B cell (primary cell): ENCODE data around the gene PHF12. TPM values are rescaled to one million over a fixed set of nuclear protein-coding genes. Genes with fewer than 3 reads are reported as not detected.

Experiments used
- ATAC-seq: fragments of 200-7000 bp; cut with Tn5 transposase; one replicate; pipeline ENCODE4 v1.10.0; 2021; ENCODE audit warnings: low read depth, mild to moderate bottlenecking, moderate number of reproducible peaks, moderate library complexity
- CTCF ChIA-PET: fragments of 350-600 bp; sonication (Branson Sonifier 250); formaldehyde crosslinking; loops from one replicate; lab custom pipeline; 2021; ENCODE audit warnings: antibody characterized with exemption, inconsistent platforms; lab: Charles Lee
- POLR2A ChIA-PET: fragments of 350-600 bp; sonication (Branson Sonifier 250); formaldehyde crosslinking; loops from one replicate; lab custom pipeline; 2021; ENCODE audit warnings: antibody characterized with exemption; lab: Charles Lee
- DNase-seq: peaks from one replicate; pipeline ENCODE4 v3.0.0; 2013
- H2AFZ ChIP-seq: 2 replicates; pipeline ENCODE4 v1.6.1; 2012; ENCODE audit warnings: mild to moderate bottlenecking, low read depth, low read length; ENCODE audit not compliant: insufficient read depth, poor library complexity, severe bottlenecking
- H3K27ac ChIP-seq, 2 donors: 1 replicate in 1 of 2; 2 replicates in 1 of 2; pipeline ENCODE4 v1.5.1; 2012 to 2013; ENCODE audit warnings: low read length in 2 of 2, mild to moderate bottlenecking in 2 of 2, moderate library complexity in 1 of 2
- H3K27me3 ChIP-seq, 4 experiments: fragments of 200-600 bp in 1 of 4; sonication (generic) in 1 of 4; replicated peaks in 1 of 4; 1 replicate in 2 of 4; 2 replicates in 2 of 4; pipeline versions ENCODE4 v1.6.1 to v1.7.0; 2013 to 2016; ENCODE audit warnings: low read length in 3 of 4, mild to moderate bottlenecking in 2 of 4, mixed read lengths in 1 of 4, moderate library complexity in 1 of 4; ENCODE audit not compliant: insufficient read depth in 4 of 4, control insufficient read depth in 3 of 4; ENCODE audit errors: control extremely low read depth in 1 of 4
- H3K36me3 ChIP-seq, 2 experiments: replicated peaks in 1 of 2; 1 replicate in 1 of 2; 2 replicates in 1 of 2; pipeline versions ENCODE4 v1.6.1 to v1.7.1; 2013; ENCODE audit warnings: low read length in 1 of 2; ENCODE audit not compliant: insufficient read depth in 2 of 2, control insufficient read depth in 1 of 2; ENCODE audit errors: control extremely low read depth in 1 of 2, extremely low read depth in 1 of 2
- H3K4me1 ChIP-seq, 2 donors: fragments of 200-600 bp in 1 of 2; sonication (generic) in 1 of 2; 1 replicate in 1 of 2; 2 replicates in 1 of 2; pipeline versions ENCODE4 v1.5.1 to v1.6.1; 2013 to 2017; ENCODE audit warnings: low read length in 2 of 2; ENCODE audit not compliant: control insufficient read depth in 2 of 2, insufficient read depth in 2 of 2
- H3K4me2 ChIP-seq: replicated peaks from 2 replicates; pipeline ENCODE3; 2012; ENCODE audit warnings: mild to moderate bottlenecking, low read depth, low read length; ENCODE audit not compliant: poor library complexity, severe bottlenecking
- H3K4me3 ChIP-seq, 5 experiments: fragments of 200-600 bp in 1 of 5; sonication (generic) in 1 of 5; 1 replicate in 3 of 5; 2 replicates in 2 of 5; pipeline versions ENCODE4 v1.5.1 to v1.7.0; 2011 to 2016; ENCODE audit warnings: low read length in 4 of 5, mild to moderate bottlenecking in 4 of 5, low read depth in 2 of 5, control low read depth in 1 of 5, moderate library complexity in 1 of 5; ENCODE audit not compliant: insufficient read depth in 1 of 5; ENCODE audit errors: control extremely low read depth in 1 of 5, extremely low read depth in 1 of 5
- H3K79me2 ChIP-seq: fragments of 200-600 bp; sonication (generic); one replicate; pipeline ENCODE4 v1.6.0; 2016; ENCODE audit warnings: low read length; ENCODE audit not compliant: control insufficient read depth, insufficient read depth
- H3K9ac ChIP-seq: fragments of 200-600 bp; sonication (generic); 2 replicates; pipeline ENCODE4 v1.6.1; 2017; ENCODE audit warnings: mild to moderate bottlenecking, low read length, moderate library complexity
- H3K9me3 ChIP-seq, 3 donors: one replicate each; pipeline versions ENCODE4 v1.6.1 to v1.7.1; 2013; ENCODE audit warnings: low read length in 2 of 3; ENCODE audit not compliant: control insufficient read depth in 2 of 3, insufficient read depth in 1 of 3; ENCODE audit errors: control extremely low read depth in 1 of 3
- H4K20me1 ChIP-seq: 2 replicates; pipeline ENCODE4 v1.6.0; 2012; ENCODE audit warnings: mild to moderate bottlenecking, low read length; ENCODE audit not compliant: insufficient read depth, control insufficient read depth, poor library complexity, severe bottlenecking
- H3K27ac Mint-ChIP-seq: one replicate; pipeline ENCODE4 v1.8.0; 2021; ENCODE audit warnings: mixed read lengths
- H3K27me3 Mint-ChIP-seq: one replicate; pipeline ENCODE4 v1.8.0; 2021; ENCODE audit warnings: mixed read lengths
- H3K4me1 Mint-ChIP-seq: one replicate; pipeline ENCODE4 v1.8.0; 2021; ENCODE audit warnings: mixed read lengths
- H3K4me3 Mint-ChIP-seq: one replicate; pipeline ENCODE4 v1.8.0; 2021; ENCODE audit warnings: mixed read lengths
- H3K9me3 Mint-ChIP-seq: one replicate; pipeline ENCODE4 v1.8.0; 2022; ENCODE audit warnings: mixed read lengths; ENCODE audit not compliant: insufficient read depth
- CTCF ChIP-seq: fragments of 200-600 bp; IDR thresholded peaks from one replicate; pipeline ENCODE4 v1.8.0; 2022; ENCODE audit warnings: antibody characterized with exemption, mild to moderate bottlenecking
- EZH2 ChIP-seq: IDR thresholded peaks from 2 replicates; pipeline ENCODE4 v1.6.1; 2012; ENCODE audit warnings: borderline replicate concordance, low read depth, mild to moderate bottlenecking, moderate library complexity, low read length; ENCODE audit not compliant: insufficient read depth, poor library complexity, severe bottlenecking
- WGBS: methylation state at CpG from one replicate; pipeline ENCODE4 v1.1.5; 2013; ENCODE audit warnings: missing lambda C conversion rate; ENCODE audit not compliant: insufficient coverage; 5-methylcytosine and 5-hydroxymethylcytosine counted together
- intact Hi-C: fragments of 100-400 bp; cut with micrococcal nuclease; formaldehyde crosslinking; loops from one replicate; pipeline ENCODE4 v1.10.0; 2022
- polyA plus RNA-seq: library from polyadenylated mRNA; depleted of rRNA; stranded (reverse); fragments of >200 nt; gene quantifications from 2 replicates; pipeline ENCODE4 v1.2.3, GENCODE V29; 2012
- total RNA-seq, 2 donors: library from RNA; stranded (reverse); fragments of 120-200 nt in 1 of 2; gene quantifications; 1 replicate in 1 of 2; 2 replicates in 1 of 2; pipeline versions ENCODE4 v1.2.3 to v1.2.4, GENCODE V29; 2013 to 2022

Gene PHF12
- total and polyA plus RNA-seq, 2 donors (not counting 1 experiment from before 2014, with no cell fraction given), result 116 to 140 TPM

- peak overlapping the region; percentile 88 for H3K4me3 Mint-ChIP-seq
- Histone ChIP-seq H3K36me3 (peaks cover 0 to 11% of the 10 kb centered on the region in 2 experiments), H3K27me3 (no peaks in the 10 kb centered on the region), H3K27ac (no peak overlapping the region), H2AFZ (no peak overlapping the region), H3K9me3 (no peaks in the 10 kb centered on the region), H3K4me3 (peak overlapping the region in 2 of 5 experiments; percentile 76 to 90), H3K4me2 (peak overlapping the region; percentile 91), H3K9ac (no peak overlapping the region), H3K4me1 (peaks cover 25 to 42% of the 10 kb centered on the region in 2 donors), H4K20me1 (peaks cover 4% of the 10 kb centered on the region), H3K79me2 (peaks cover 61% of the 10 kb centered on the region)
- ChIA-PET CTCF (interaction anchor here (0.5 to 9.1 kb wide), 12 partner anchors 8 to 189 kb away, joined by 3 to 137 read pairs (median 9); partner anchors contain the start of genes FAM222B, NEK8, PROCA1 and TLCD1), POLR2A (interaction anchor here (0.9 to 2.1 kb wide), 2 partner anchors 48 to 58 kb away, joined by 5 to 12 read pairs; partner anchors contain the start of gene FAM222B)
- no peaks in the 10 kb centered on the region for H3K9me3 Mint-ChIP-seq
- 77% methylated on average over 24 of the region's 24 CpGs for WGBS
- intact Hi-C loops, result loop anchor here (5.0 kb wide), 2 partner anchors 34 to 254 kb away; partner anchors contain the start of gene BLTP2
- TF ChIP-seq EZH2 (no peak), CTCF (no peak)
- H3K27ac Mint-ChIP-seq, result peak overlapping the region; percentile 41
- no peaks in the 10 kb centered on the region for H3K27me3 Mint-ChIP-seq
- ATAC-seq, result no peak
- no peak for DNase-seq
- H3K4me1 Mint-ChIP-seq, result peaks cover 46% of the 10 kb centered on the region
Measured at GRCh38 chr17:28900986-28901726, 50.2 kb downstream of the PHF12 start.
